Nephron (organoid): ENCODE measurements around the gene FBXO28.
A peak's percentile ranks its signal among the peaks of the same experiment; 100 is the strongest.
"Not testable (repeated sequence)": the region's sequence is repeated elsewhere in the genome, so short reads cannot be mapped to it uniquely, and the experiment has no call there.

Experiments used
- H3K27ac Mint-ChIP-seq, 3 experiments: 2 replicates each; pipeline ENCODE4 v1.8.0; 2020; ENCODE audit warnings: mixed read lengths in 3 of 3, mild to moderate bottlenecking in 2 of 3, moderate library complexity in 1 of 3
- H3K27me3 Mint-ChIP-seq: 2 replicates; pipeline ENCODE4 v1.8.0; 2021; ENCODE audit warnings: low read depth, mild to moderate bottlenecking, moderate library complexity, mixed read lengths
- H3K36me3 Mint-ChIP-seq: 2 replicates; pipeline ENCODE4 v1.8.0; 2020; ENCODE audit warnings: low read depth, mixed read lengths
- H3K4me1 Mint-ChIP-seq: 2 replicates; pipeline ENCODE4 v1.8.0; 2020; ENCODE audit warnings: mixed read lengths
- H3K4me3 Mint-ChIP-seq, 3 experiments: 2 replicates each; pipeline ENCODE4 v1.8.0; 2020; ENCODE audit warnings: mild to moderate bottlenecking in 3 of 3, mixed read lengths in 3 of 3, moderate library complexity in 2 of 3
- H3K9me3 Mint-ChIP-seq: 2 replicates; pipeline ENCODE4 v1.8.0; 2020; ENCODE audit warnings: mixed read lengths
- TF ChIP-seq, protein P1 (sequence below), 3 experiments: fragments of 200-600 bp; sonication (generic); IDR thresholded peaks; one replicate each; pipeline ENCODE4 v1.5.0; 2021; ENCODE audit warnings: antibody characterized with exemption in 3 of 3; ENCODE audit not compliant: unreplicated experiment in 3 of 3

FBXO28 gene

DNA sequence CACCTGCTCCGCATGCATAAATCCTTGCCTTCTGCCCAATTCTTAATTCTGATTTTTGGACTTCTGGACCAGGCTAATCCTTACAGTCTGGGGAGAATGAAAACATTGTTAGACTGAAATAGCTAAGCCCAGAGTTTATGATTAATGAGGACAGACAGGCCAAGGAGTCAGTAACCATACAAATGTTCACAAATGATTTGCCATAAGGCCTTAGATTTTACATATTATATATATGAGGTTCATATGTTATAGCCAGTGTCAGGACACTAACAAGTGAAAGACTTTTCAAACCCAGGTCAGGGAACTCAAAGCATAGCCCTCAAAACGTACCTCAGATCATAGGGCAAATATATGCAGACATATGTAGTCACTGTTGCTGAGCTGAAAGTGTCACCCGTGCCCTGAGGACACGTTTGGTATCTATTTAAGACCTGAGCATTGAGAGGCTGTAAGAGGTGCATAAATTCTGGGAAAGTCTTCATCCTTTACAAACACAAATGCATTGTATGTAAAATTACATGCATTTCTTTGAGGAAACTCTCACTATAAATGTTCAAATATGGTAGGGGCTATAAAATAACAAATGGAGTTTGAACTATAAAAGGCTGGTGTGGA lies 45.3 kb upstream of the FBXO28 start:
- peaks cover 8% of the 10 kb centered on the region for H3K9me3 Mint-ChIP-seq
- TF ChIP-seq, protein P1, sequence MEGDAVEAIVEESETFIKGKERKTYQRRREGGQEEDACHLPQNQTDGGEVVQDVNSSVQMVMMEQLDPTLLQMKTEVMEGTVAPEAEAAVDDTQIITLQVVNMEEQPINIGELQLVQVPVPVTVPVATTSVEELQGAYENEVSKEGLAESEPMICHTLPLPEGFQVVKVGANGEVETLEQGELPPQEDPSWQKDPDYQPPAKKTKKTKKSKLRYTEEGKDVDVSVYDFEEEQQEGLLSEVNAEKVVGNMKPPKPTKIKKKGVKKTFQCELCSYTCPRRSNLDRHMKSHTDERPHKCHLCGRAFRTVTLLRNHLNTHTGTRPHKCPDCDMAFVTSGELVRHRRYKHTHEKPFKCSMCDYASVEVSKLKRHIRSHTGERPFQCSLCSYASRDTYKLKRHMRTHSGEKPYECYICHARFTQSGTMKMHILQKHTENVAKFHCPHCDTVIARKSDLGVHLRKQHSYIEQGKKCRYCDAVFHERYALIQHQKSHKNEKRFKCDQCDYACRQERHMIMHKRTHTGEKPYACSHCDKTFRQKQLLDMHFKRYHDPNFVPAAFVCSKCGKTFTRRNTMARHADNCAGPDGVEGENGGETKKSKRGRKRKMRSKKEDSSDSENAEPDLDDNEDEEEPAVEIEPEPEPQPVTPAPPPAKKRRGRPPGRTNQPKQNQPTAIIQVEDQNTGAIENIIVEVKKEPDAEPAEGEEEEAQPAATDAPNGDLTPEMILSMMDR (IDR thresholded peaks at IDR 0.05; ENCODE audit: unreplicated experiment in 3 of 3) = no peak
- no peaks in the 10 kb centered on the region for H3K27me3 Mint-ChIP-seq
- H3K27ac Mint-ChIP-seq = peak overlapping the region; percentile 66 to 87 (median 66)
- H3K4me1 Mint-ChIP-seq = no peaks in the 10 kb centered on the region
- H3K36me3 Mint-ChIP-seq = no peaks in the 10 kb centered on the region
- no peak overlapping the region for H3K4me3 Mint-ChIP-seq

GRCh38 chr1:224069138-224069537 lies 44.8 kb upstream of the FBXO28 start:
- Mint-ChIP-seq H3K27ac (peak overlapping the region in 1 of 3 experiments; percentile 66), H3K36me3 (no peaks in the 10 kb centered on the region), H3K4me3 (no peak overlapping the region), H3K9me3 (peaks cover 8% of the 10 kb centered on the region), H3K4me1 (no peaks in the 10 kb centered on the region), H3K27me3 (no peaks in the 10 kb centered on the region)
- TF ChIP-seq, protein P1 (IDR thresholded peaks at IDR 0.05; ENCODE audit: unreplicated experiment in 3 of 3) = no peak

GRCh38 chr1:224070521-224070920 lies 43.4 kb upstream of the FBXO28 start:
- TF ChIP-seq, protein P1 (IDR thresholded peaks at IDR 0.05; ENCODE audit: unreplicated experiment in 3 of 3) = no peak
- Mint-ChIP-seq H3K27me3 (no peaks in the 10 kb centered on the region), H3K4me3 (no peak overlapping the region), H3K4me1 (no peaks in the 10 kb centered on the region), H3K9me3 (peaks cover 8% of the 10 kb centered on the region), H3K36me3 (no peaks in the 10 kb centered on the region), H3K27ac (no peak overlapping the region)

DNA sequence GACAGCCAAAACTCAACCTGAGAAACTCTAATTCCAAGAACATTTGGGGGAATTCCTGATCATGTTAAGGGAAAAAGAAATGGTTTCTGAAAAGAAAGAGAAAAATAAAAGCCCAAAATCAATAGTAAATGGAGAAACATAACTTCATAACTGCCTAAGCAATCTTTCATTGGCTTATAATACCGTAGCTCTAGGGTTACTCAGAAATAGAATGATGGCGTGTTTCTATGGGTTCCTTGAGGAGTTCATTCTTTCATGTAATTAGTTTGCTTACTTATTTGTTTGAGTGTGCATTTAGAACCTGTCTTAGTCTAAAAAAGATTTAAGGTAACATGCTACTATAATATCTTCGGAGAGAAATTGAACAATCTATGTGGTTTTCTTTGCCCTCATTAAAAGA lies 37.5 kb upstream of the FBXO28 start:
- H3K36me3 Mint-ChIP-seq = no peaks in the 10 kb centered on the region
- H3K4me1 Mint-ChIP-seq = no peaks in the 10 kb centered on the region
- TF ChIP-seq, protein P1 (IDR thresholded peaks at IDR 0.05; ENCODE audit: unreplicated experiment in 3 of 3) = no peak
- H3K4me3 Mint-ChIP-seq = no peak overlapping the region
- H3K27ac Mint-ChIP-seq = no peak overlapping the region
- H3K9me3 Mint-ChIP-seq = peaks cover 8% of the 10 kb centered on the region
- peaks cover 6% of the 10 kb centered on the region for H3K27me3 Mint-ChIP-seq

DNA sequence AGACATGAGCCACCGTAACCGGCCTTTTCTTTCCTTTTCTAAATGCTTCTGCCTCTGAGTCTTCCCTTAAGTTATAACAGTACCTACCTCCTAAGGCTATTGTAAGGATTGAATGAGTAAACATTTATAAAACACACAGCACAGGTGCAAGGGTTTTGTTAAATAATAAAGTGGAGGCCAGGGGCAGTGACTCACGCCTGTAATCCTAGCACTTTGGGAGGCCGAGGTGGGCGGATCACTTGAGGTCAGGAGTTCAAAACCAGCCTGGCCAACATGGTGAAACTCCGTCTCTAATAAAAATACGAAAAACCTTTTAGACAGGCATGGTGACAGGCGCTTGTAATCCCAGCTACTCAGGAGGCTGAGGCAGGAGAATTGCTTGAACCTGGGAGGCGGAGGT lies 34.3 kb upstream of the FBXO28 start:
- not testable (repeated sequence) for H3K4me3 Mint-ChIP-seq, H3K9me3 Mint-ChIP-seq, H3K36me3 Mint-ChIP-seq, H3K27me3 Mint-ChIP-seq, H3K4me1 Mint-ChIP-seq, H3K27ac Mint-ChIP-seq

DNA sequence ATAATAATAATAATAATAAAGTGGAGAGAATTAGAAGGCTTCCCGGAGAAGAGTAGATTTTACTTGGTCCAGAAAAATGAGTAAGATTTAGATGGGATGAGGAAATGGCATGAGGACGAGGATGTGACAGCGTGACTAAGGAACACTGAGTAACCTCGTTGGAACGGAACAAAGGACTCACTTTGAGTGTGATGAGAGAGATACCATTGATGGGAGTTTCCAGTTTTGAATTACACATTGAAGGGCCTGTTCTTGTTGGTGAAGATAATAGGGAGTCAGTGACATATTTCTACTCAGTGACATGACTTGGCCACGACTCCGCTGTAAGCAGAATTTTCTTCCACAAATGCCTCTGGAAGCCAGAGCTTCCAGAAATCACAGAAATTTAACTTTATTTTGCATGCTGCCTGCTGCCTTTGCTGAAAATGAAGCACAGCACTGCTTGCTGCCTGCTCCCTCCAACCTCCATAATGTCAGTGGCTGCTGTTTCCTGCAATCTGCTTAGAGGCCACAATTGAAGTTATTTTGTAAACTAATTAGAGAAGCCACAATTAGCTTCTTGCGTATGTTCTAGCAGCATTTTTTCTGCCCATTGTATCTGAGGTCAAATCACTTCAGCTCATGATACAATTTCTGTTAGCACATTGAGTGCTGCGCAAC lies 33.7 kb upstream of the FBXO28 start:
- H3K4me3 Mint-ChIP-seq = no peak overlapping the region

More for the DNA sequence above, 33.7 kb upstream of the FBXO28 start:
- H3K27ac Mint-ChIP-seq = no peak overlapping the region
- H3K9me3 Mint-ChIP-seq = no peaks in the 10 kb centered on the region
- peaks cover 6% of the 10 kb centered on the region for H3K27me3 Mint-ChIP-seq
- TF ChIP-seq, protein P1 (IDR thresholded peaks at IDR 0.05; ENCODE audit: unreplicated experiment in 3 of 3) = no peak
- no peaks in the 10 kb centered on the region for H3K4me1 Mint-ChIP-seq
- no peaks in the 10 kb centered on the region for H3K36me3 Mint-ChIP-seq
